LNCaP clone FGC (cell line): Measurements from ENCODE around the gene OR1K1.
"Not testable (repeated sequence)": the region's sequence is repeated elsewhere in the genome, so short reads cannot be mapped to it uniquely, and the experiment has no call there.

ENCODE experiments used
- DNase-seq: peaks from one replicate; pipeline ENCODE4 v3.0.0-alpha.2; 2011; ENCODE audit warnings: low read depth
- H3K4me3 ChIP-seq: 2 replicates; pipeline ENCODE4 v1.5.1; 2011; ENCODE audit warnings: mild to moderate bottlenecking, low read depth, low read length, control low read depth
- CTCF ChIP-seq: IDR thresholded peaks from 2 replicates; pipeline ENCODE4 v1.5.1; 2012; ENCODE audit warnings: mild to moderate bottlenecking; ENCODE audit not compliant: control insufficient read depth, insufficient read depth; ENCODE audit errors: extremely low read depth

OR1K1 gene

DNA sequence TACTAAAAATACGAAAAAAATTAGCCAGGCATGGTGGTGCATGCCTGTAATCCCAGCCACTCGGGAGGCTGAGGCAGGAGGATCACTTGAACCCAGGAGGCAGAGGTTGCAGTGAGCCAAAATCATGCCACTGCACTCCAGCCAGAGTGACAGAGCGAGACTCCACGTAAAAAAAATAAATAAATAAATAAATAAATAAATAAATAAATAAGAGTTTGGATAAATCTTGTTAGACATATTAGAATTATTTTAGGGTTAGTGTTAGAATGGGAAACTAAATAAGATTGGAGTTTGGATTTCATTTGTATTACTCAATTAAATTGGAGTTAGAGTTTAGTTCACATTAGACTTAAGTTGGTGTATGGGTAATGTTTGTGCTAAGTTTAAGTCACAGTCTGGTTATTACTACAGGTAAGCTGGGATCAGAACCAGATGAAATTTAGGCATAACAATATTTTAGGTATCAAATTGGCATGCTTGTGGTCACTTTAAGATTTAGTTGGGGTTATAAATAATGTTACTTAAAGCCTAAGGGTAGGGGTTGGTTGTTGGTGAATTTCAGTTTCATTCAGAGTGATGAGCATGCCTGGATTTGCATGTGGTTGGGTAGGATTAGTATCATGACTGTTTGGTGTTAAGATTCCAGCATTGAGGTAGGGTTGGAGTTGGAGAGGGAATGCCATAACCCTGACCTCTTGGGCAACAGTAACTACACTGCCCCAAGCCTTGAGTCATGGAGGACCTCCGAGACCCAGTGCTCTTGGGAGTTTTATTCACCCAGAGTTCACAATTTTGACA is 7.9 kb upstream of the OR1K1 start:
- no peak for TF ChIP-seq CTCF
- no peak overlapping the region for H3K4me3 ChIP-seq
- no peak for DNase-seq

GRCh38 chr9:122797316-122798063 is 2.4 kb upstream of the OR1K1 start:
- no peak for DNase-seq
- no peak overlapping the region for H3K4me3 ChIP-seq
- no peak for TF ChIP-seq CTCF

DNA sequence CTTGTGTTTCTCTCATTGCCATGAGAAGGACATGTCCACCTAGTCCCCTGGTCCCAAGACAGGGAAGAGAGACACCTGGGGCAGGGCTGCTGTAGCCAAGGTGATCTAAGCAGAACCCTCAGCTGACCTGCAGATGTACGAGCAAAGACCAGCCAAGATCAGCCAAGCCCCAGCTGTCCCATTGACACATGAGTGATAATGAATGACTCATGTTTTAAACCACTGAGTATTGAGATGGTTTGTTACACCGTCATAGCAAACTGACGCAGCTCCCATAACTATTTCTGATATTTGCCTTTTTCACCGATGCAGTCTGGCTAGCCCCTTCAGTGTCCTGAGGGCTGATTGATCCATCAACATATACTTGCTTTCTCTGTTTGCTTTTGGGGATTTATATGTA is 6.7 kb downstream of the OR1K1 start:
- no peak for TF ChIP-seq CTCF
- no peak overlapping the region for H3K4me3 ChIP-seq
- no peak for DNase-seq

GRCh38 chr9:122807271-122807900 is 7.5 kb downstream of the OR1K1 start:
- H3K4me3 ChIP-seq = no peak overlapping the region
- no peak for TF ChIP-seq CTCF
- DNase-seq = no peak

DNA sequence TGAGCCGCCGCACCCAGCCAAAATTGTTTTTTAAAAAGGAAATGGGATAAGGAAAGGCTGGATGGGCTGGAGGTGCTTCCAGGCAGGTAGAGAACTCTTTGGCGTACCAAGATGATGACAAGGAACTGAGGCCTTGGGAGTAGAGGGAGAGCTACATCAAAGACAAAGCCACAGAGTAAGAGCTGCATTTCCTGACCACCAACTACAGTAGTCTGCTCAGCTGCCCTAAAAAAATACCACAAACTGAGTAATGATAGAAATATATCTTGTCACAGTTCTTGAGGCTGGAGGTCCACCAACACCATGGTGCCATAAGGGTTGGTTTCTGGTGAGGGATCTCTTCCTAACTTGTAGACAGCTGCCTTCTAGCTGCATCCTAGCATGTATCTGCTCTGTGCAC is 8.2 kb downstream of the OR1K1 start:
- H3K4me3 ChIP-seq = no peak overlapping the region
- TF ChIP-seq CTCF = no peak
- DNase-seq = no peak

- not testable (repeated sequence) for DNase-seq, H3K4me3 ChIP-seq
Observed at GRCh38 chr9:122809261-122809660, 9.3 kb downstream of the OR1K1 start.

DNA sequence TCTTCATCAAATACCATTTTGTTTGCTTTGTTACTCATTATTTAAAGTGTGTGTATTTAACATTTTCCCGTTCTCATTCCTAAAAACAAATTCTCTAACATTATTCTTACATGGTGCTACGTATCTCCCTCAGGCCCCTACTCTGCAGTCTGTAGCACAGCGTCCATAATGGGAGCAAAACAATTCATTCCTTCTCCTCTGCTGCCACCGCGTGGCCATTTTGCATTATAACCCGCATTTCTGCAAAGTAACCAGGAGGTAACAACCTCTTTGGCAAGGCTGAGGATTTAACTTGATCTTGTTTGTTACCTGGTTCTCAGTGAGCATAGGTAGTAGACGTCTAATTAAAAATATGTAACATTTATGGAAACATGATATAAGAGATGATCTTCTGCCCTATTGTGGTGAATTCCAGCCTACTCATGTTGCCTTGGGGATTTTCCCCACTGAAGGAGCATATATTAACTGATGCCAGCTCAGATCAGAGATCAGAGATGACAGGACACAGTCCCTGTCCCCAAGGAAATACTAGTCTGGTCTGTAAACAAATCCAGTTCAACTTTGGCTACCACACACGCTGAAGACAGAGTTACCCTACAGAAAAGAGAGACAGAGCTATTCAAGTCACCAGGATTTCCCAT is 10.5 kb downstream of the OR1K1 start:
- H3K4me3 ChIP-seq = no peak overlapping the region
- peak; percentile 89 for TF ChIP-seq CTCF
- DNase-seq = peak; percentile 62
